Fibroblast of skin of right biceps (primary cell): Measurements from ENCODE around the gene LRRC53.

Source experiments
- DNase-seq: peaks from one replicate; pipeline ENCODE4 v3.0.0-alpha.2; 2013

The LRRC53 gene

DNA sequence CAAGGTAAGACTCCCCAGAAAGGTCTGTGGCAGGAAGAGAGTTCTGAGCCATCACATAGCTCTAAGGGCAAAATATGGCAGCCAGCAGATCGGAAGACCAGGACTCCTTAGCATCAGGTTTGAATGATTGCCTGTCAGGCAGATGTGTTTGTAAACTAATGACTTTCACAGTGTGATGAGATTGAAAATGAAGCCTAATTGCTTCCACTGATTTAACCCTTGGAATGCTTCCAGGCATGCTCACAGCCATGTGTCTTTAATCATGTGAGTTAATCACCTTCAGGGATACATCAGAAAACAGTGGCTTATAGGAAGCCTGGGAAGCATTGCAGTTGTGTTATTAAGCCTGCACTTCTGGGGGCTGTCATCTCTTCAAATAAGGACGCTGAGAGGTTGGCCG lies 82.8 kb downstream of the LRRC53 start:
- DNase-seq = no peak

DNA sequence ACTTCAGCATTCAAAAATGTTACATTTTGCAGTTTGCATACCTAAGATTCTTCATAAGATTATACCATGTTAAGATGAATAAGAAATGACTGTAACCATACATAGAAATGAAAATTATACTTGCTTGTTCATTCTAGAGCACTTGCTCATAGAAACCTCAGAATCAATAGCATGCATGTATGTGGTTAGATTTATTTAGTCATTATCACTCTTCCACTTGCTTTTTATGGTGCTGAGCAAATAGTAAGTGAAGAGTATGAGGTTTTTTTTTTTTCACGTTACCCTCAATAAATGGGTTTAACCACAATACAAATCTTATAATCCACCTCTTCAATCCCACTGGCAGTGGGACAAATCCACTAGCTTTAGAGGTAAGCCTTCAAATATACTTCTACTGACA lies 84.7 kb downstream of the LRRC53 start:
- peak; percentile 78 for DNase-seq

DNA sequence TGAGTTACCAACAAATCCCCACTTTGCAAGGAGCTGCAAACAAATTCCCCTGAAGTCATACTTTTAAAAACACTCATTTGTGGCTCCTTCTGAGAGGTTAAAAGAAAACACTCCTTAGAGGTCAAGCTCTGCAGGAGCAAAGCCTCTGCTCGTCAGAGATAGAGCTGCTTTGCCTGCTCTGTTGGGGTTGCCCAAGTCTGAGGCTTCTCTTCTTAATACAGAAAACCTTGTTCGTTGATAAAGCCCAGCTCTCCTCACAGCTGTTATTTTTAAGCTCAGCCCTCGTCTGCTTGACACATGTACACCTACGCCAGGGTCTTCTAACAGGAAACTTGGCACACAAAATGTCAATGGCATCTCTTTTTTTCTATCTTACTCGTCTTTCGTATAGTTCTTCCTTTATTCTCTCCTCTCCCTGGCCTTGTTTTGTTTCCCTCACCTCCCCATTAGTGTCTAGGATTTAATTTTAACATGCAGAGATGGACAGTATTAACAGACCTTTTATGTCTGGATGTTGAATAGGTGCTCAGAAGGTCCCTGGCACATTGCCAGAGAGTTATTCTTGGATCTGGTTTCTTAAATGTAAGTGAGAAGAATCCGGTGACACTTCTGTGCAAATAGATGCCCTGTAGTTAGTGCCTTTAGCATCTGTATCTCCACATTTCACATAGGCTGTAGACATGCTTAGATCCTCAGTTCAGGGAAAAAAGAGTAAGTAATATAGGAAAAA lies 86.0 kb downstream of the LRRC53 start:
- no peak for DNase-seq

DNA sequence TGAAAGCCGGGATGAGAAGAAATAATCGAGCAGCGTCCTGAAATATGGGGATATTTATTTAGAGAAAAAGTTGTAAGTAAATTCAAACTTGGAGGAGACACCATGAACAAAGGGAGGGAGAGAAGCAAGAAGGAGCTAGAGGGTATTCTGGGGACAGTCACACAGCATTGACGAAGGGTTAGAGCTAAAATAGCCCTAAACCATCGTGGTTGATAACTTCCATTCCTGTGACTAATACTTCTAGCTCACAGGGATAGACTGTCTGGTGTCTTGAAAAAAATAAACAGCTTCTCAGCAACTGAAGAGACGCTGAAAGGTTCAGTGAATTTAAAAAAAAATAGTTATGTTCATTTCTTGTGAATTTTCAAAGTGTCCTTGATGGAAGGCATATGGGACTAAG lies 86.7 kb downstream of the LRRC53 start:
- peak; percentile 57 for DNase-seq

DNA sequence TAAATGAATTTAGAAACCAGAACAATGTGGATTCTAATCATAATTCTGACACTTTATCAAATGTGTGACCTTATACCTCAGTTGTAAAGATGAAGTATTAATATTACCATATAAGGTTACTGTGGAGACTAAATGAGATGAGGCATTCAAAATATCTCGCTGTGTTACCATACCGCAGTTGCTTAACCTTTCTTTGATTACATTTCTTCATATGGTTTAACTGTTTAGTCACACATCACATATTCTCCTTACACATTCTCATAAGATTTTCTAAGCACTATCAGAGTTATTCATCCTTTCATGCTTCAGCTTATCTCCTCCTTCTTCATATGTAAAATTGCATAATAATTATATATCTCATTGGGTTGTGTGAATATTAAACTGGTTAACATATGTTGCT lies 88.9 kb downstream of the LRRC53 start:
- peak; percentile 59 for DNase-seq

DNA sequence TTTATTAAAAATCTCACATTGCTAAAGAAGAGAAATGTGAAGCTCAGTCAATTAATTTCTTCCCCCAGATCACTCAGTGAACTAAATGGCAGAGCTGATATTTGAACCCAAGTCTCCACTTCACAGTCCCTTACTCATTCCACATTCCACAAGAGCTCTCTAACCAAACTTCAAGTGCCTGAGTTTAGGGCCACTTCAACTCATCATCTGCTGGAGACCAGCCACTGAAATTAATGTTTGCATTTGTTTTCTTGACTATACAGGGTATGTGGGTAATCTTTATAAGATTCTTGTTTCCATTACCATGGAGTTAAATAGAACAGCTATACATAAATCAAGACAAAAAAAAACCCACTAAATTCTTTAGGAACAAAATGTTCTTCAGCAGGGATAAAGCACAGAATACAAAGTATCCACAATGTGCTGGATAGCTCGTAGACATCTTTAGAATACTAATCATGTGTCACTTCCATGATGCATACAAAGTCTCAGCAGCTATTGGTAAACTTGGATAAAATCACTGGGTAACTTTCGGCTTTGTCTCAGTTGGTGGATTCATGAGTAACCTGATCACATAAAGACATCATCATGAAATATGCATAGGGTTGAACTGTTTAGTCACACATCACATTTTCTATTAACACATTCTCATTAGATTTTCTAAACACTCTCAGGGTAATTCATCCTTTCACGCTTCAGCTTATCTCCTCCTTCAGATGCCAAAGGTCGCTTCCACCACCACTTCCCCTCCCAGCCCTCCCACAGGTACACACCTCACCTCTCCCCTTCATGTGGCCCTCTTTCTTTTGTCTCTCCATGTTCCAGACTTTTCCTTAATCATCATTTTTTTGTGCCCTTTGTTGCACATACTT lies 89.8 kb downstream of the LRRC53 start:
- peak; percentile 65 for DNase-seq

DNA sequence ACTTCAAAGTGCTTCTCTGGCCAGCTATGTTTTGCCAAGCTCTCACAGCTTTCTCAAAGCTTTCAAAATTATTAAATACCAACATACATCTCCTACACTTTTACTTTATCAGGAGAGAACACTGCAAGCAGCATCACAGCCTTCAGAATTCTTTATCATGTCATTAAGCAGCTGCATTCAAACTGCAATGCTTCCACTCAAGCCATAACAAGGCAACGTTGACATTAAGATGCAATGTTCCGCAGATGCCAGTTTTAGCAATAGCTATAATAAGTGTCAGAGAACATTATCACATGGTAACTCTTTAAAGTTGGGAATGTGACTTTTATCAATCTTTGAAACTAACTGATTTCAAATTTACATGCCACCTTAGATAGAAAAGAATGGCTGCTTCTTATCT lies 91.9 kb downstream of the LRRC53 start:
- no peak for DNase-seq
